Measurements from ENCODE around the gene PCBD1.

Gene PCBD1

GRCh38 chr10:70915806-70916205 is 27.4 kb upstream of the PCBD1 start:
- H3K27ac Mint-ChIP-seq, result no peak overlapping the region
- H3K36me3 Mint-ChIP-seq (ENCODE audit: low read depth), result no peaks in the 10 kb centered on the region
- H3K4me3 Mint-ChIP-seq, result no peak overlapping the region
- H3K4me1 Mint-ChIP-seq, result peaks cover 44% of the 10 kb centered on the region
- no peak for TF ChIP-seq CTCF (IDR thresholded peaks at IDR 0.05)
- no peaks in the 10 kb centered on the region for H3K9me3 Mint-ChIP-seq
- DNase-seq, result no peak
- H3K27me3 Mint-ChIP-seq (ENCODE audit: low read depth, poor library complexity), result peaks cover 24% of the 10 kb centered on the region

GRCh38 chr10:70915206-70915605 is 26.8 kb upstream of the PCBD1 start:
- no peak for DNase-seq
- Mint-ChIP-seq H3K27me3 (ENCODE audit: low read depth, poor library complexity) (peaks cover 20% of the 10 kb centered on the region), H3K9me3 (no peaks in the 10 kb centered on the region), H3K27ac (no peak overlapping the region), H3K36me3 (ENCODE audit: low read depth) (no peaks in the 10 kb centered on the region), H3K4me1 (peaks cover 44% of the 10 kb centered on the region), H3K4me3 (no peak overlapping the region)
- TF ChIP-seq CTCF (IDR thresholded peaks at IDR 0.05), result no peak

GRCh38 chr10:70914316-70914864 is 26.0 kb upstream of the PCBD1 start:
- H3K4me1 Mint-ChIP-seq, result peaks cover 41% of the 10 kb centered on the region
- H3K27me3 Mint-ChIP-seq (ENCODE audit: low read depth, poor library complexity), result peaks cover 20% of the 10 kb centered on the region
- TF ChIP-seq CTCF (IDR thresholded peaks at IDR 0.05), result no peak
- H3K36me3 Mint-ChIP-seq (ENCODE audit: low read depth), result no peaks in the 10 kb centered on the region
- no peak for DNase-seq
- no peak overlapping the region for H3K27ac Mint-ChIP-seq
- no peaks in the 10 kb centered on the region for H3K9me3 Mint-ChIP-seq
- no peak overlapping the region for H3K4me3 Mint-ChIP-seq

GRCh38 chr10:70913893-70914240 is 25.5 kb upstream of the PCBD1 start:
- Mint-ChIP-seq H3K4me1 (peaks cover 43% of the 10 kb centered on the region), H3K36me3 (ENCODE audit: low read depth) (no peaks in the 10 kb centered on the region), H3K27ac (no peak overlapping the region), H3K4me3 (no peak overlapping the region), H3K27me3 (ENCODE audit: low read depth, poor library complexity) (peaks cover 20% of the 10 kb centered on the region), H3K9me3 (no peaks in the 10 kb centered on the region)
- DNase-seq, result no peak
- no peak for TF ChIP-seq CTCF (IDR thresholded peaks at IDR 0.05)

- Mint-ChIP-seq H3K4me1 (peaks cover 48% of the 10 kb centered on the region), H3K27me3 (ENCODE audit: low read depth, poor library complexity) (peaks cover 20% of the 10 kb centered on the region), H3K4me3 (no peak overlapping the region), H3K36me3 (ENCODE audit: low read depth) (no peaks in the 10 kb centered on the region), H3K9me3 (no peaks in the 10 kb centered on the region), H3K27ac (peak overlapping the region; percentile 17)
- DNase-seq, result no peak
- no peak for TF ChIP-seq CTCF (IDR thresholded peaks at IDR 0.05)
These were observed 25.0 kb upstream of the PCBD1 start for GRCh38 chr10:70913191-70913892.

- TF ChIP-seq CTCF (IDR thresholded peaks at IDR 0.05), result no peak
- Mint-ChIP-seq H3K27me3 (ENCODE audit: low read depth, poor library complexity) (peaks cover 16% of the 10 kb centered on the region), H3K4me3 (no peak overlapping the region), H3K4me1 (peaks cover 48% of the 10 kb centered on the region), H3K27ac (no peak overlapping the region), H3K36me3 (ENCODE audit: low read depth) (no peaks in the 10 kb centered on the region), H3K9me3 (no peaks in the 10 kb centered on the region)
- no peak for DNase-seq
These were observed 24.2 kb upstream of the PCBD1 start for GRCh38 chr10:70912556-70912955.

All from nephron progenitor cell (in vitro differentiated cells).